ENCODE measurements around the gene INSYN2A.

Gene INSYN2A

GRCh38 chr10:127151981-127152699 lies 44.3 kb downstream of the INSYN2A start:
- no peak for DNase-seq (ENCODE audit: low read depth)

GRCh38 chr10:127151541-127151940 lies 44.9 kb downstream of the INSYN2A start:
- DNase-seq (ENCODE audit: low read depth), result no peak

- DNase-seq (ENCODE audit: low read depth), result no peak
Measured at GRCh38 chr10:127150136-127150535, 46.3 kb downstream of the INSYN2A start.

- DNase-seq (ENCODE audit: low read depth), result no peak
Measured at GRCh38 chr10:127149501-127150081, 46.8 kb downstream of the INSYN2A start.

DNA sequence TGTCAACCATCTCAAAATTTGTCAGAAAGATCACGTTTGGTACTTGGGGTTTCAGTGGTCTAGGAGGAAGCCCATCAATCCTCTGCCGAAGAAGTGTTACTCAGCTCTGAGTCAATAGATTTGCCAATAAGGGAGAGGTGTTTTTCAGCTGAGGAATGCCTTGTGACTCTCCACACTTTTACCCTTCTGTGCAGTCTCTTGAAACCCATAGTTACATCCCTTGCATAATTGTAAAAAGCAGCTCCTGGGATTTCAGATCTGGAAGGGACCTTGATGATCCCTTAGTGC lies 47.5 kb downstream of the INSYN2A start:
- no peak for DNase-seq (ENCODE audit: low read depth)

DNA sequence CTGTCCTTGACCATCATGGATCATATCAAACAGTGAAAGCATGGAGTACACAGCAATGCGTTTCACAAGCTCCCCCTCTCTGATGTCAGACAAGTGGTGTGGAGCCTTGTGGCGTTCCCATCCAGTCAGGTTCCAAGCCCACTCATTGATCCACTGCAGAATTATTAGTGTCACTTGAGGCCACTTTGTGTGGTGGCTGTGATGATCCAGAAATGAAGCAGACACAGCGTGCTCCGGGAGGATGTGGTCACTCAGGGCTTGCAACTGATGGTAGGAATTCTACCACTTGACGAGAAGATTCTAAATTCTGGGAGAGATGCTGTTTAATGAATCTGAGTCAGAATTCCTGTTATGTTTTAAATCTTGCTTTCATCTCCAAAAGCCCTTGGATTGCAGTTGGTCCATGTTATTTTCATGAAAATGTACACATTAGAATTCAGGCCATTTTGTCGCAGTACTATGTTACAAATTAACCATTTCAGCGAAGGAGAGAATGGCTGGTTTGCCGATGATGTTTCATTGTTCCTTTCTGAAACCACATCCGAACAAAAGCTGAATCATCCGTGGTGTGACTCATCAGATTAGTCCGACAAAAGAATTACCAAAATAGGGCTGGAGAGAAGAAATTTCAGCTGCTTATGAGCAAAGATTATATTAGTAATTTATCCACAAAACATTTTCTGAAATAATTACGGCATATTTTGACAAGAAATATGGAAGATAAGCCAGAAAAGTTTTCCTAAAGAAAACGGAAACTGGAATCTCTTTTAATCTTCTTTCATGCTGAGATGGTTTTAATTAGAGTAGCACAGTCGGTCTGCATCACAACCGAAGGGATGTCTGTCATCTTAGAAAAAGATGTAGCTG lies 48.1 kb downstream of the INSYN2A start:
- no peak for DNase-seq (ENCODE audit: low read depth)

GRCh38 chr10:127146661-127147060 lies 49.7 kb downstream of the INSYN2A start:
- DNase-seq (ENCODE audit: low read depth), result no peak

Measured in T-helper 22 cell (primary cell).